Smooth muscle cell (in vitro differentiated cells): Measurements from ENCODE around the gene ACLY. TPM values are rescaled to one million over a fixed set of nuclear protein-coding genes. Genes with fewer than 3 reads are reported as not detected.

Source experiments
- DNase-seq: peaks from one replicate; lab custom pipeline; 2025; ENCODE audit not compliant: unreplicated experiment; lab: John Stamatoyannopoulos, UW
- H2AFZ ChIP-seq: fragments of 200-600 bp; sonication (generic); 2 replicates; pipeline ENCODE4 v1.6.0; 2016; ENCODE audit warnings: antibody characterized with exemption, low read depth, mild to moderate bottlenecking
- H3F3A ChIP-seq: fragments of 200-600 bp; sonication (generic); 2 replicates; pipeline ENCODE4 v1.6.0; 2017; ENCODE audit warnings: antibody characterized with exemption, low read depth
- H3K27ac ChIP-seq: fragments of 200-600 bp; sonication (generic); 2 replicates; pipeline ENCODE4 v1.5.1; 2016; ENCODE audit warnings: low read depth, mild to moderate bottlenecking
- H3K27me3 ChIP-seq: fragments of 200-600 bp; sonication (generic); 2 replicates; pipeline ENCODE4 v1.6.1; 2016; ENCODE audit warnings: low read depth, mild to moderate bottlenecking
- H3K36me3 ChIP-seq: fragments of 200-600 bp; sonication (generic); 2 replicates; pipeline ENCODE4 v1.5.1; 2016; ENCODE audit warnings: low read depth
- H3K4me1 ChIP-seq: fragments of 200-600 bp; sonication (generic); 2 replicates; pipeline ENCODE4 v1.5.1; 2016; ENCODE audit warnings: low read depth
- H3K4me2 ChIP-seq: fragments of 200-600 bp; sonication (generic); 2 replicates; pipeline ENCODE4 v1.6.0; 2016; ENCODE audit warnings: mild to moderate bottlenecking
- H3K4me3 ChIP-seq: fragments of 200-600 bp; sonication (generic); 2 replicates; pipeline ENCODE4 v1.5.1; 2016; ENCODE audit warnings: mild to moderate bottlenecking
- H3K79me2 ChIP-seq: fragments of 200-600 bp; sonication (generic); 2 replicates; pipeline ENCODE4 v1.6.0; 2016; ENCODE audit warnings: low read depth, mild to moderate bottlenecking
- H3K9ac ChIP-seq: fragments of 200-600 bp; sonication (generic); 2 replicates; pipeline ENCODE4 v1.6.0; 2016; ENCODE audit warnings: low read depth
- H3K9me3 ChIP-seq: fragments of 200-600 bp; sonication (generic); replicated peaks from 2 replicates; pipeline ENCODE4 v1.5.1; 2016; ENCODE audit warnings: low read depth
- H4K20me1 ChIP-seq: fragments of 200-600 bp; sonication (generic); 2 replicates; pipeline ENCODE4 v1.6.0; 2016; ENCODE audit warnings: low read depth
- CTCF ChIP-seq: fragments of 200-600 bp; sonication (generic); IDR thresholded peaks from 2 replicates; pipeline ENCODE4 v1.5.1; 2017; ENCODE audit warnings: borderline replicate concordance, mild to moderate bottlenecking, antibody characterized with exemption; ENCODE audit not compliant: insufficient read depth, poor library complexity, severe bottlenecking
- WGBS: methylation state at CpG from one replicate; pipeline ENCODE4 v1.1.7; 2016; ENCODE audit warnings: low lambda C conversion rate; 5-methylcytosine and 5-hydroxymethylcytosine counted together
- polyA plus RNA-seq: library from polyadenylated mRNA; unstranded; fragments of >200 nt; fragmentation: Nextera tagmentation; extraction: Ambion mirVana; gene quantifications from 2 replicates; pipeline ENCODE4 v1.2.1, GENCODE V29; 2016
- total RNA-seq: library from RNA; depleted of rRNA; stranded (reverse); fragments of >200 nt; gene quantifications from 2 replicates; pipeline ENCODE4 v1.2.3, GENCODE V29; 2014

The ACLY gene
- total and polyA plus RNA-seq, 2 experiments from 2014 or later: 172 to 188 TPM

- peaks cover 82% of the 10 kb centered on the region for H3K79me2 ChIP-seq
- H3K4me3 ChIP-seq: no peak overlapping the region
- peak overlapping the region; percentile 97 for H3K27ac ChIP-seq
- H3K4me2 ChIP-seq: peak overlapping the region; percentile 93
- DNase-seq: no peak
- TF ChIP-seq CTCF: no peak
- peaks cover 74% of the 10 kb centered on the region for H4K20me1 ChIP-seq
- H3K36me3 ChIP-seq: no peaks in the 10 kb centered on the region
- 70% methylated on average over 6 of the region's 6 CpGs for WGBS
- H3K27me3 ChIP-seq: no peaks in the 10 kb centered on the region
- peaks cover 34% of the 10 kb centered on the region for H3K4me1 ChIP-seq
- no peaks in the 10 kb centered on the region for H3K9me3 ChIP-seq
- peaks cover 27% of the 10 kb centered on the region for H3F3A ChIP-seq
- H3K9ac ChIP-seq: peak overlapping the region; percentile 25
- no peak overlapping the region for H2AFZ ChIP-seq
Observed at GRCh38 chr17:41914358-41914766, 4.4 kb downstream of the ACLY start.

GRCh38 chr17:41913798-41914197 is 5.0 kb downstream of the ACLY start:
- no peak overlapping the region for H3K9ac ChIP-seq
- no peak overlapping the region for H2AFZ ChIP-seq
- no peaks in the 10 kb centered on the region for H3K27me3 ChIP-seq
- no peak for DNase-seq
- H3K4me3 ChIP-seq: no peak overlapping the region
- H3K9me3 ChIP-seq: no peaks in the 10 kb centered on the region
- H4K20me1 ChIP-seq: peaks cover 74% of the 10 kb centered on the region
- 81% methylated on average over 4 of the region's 4 CpGs for WGBS
- peaks cover 87% of the 10 kb centered on the region for H3K79me2 ChIP-seq
- H3K4me1 ChIP-seq: peaks cover 34% of the 10 kb centered on the region
- no peak overlapping the region for H3K4me2 ChIP-seq
- H3K27ac ChIP-seq: peak overlapping the region; percentile 97
- no peak for TF ChIP-seq CTCF
- no peaks in the 10 kb centered on the region for H3K36me3 ChIP-seq
- peaks cover 27% of the 10 kb centered on the region for H3F3A ChIP-seq

- Histone ChIP-seq H4K20me1 (peaks cover 73% of the 10 kb centered on the region), H3K4me2 (no peak overlapping the region), H3K36me3 (no peaks in the 10 kb centered on the region), H3K4me3 (no peak overlapping the region), H3K9me3 (no peaks in the 10 kb centered on the region), H3K79me2 (peaks cover 82% of the 10 kb centered on the region), H3K9ac (no peak overlapping the region), H3K4me1 (peaks cover 34% of the 10 kb centered on the region), H3F3A (peaks cover 27% of the 10 kb centered on the region), H2AFZ (no peak overlapping the region), H3K27me3 (no peaks in the 10 kb centered on the region), H3K27ac (peak overlapping the region; percentile 97)
- no peak for DNase-seq
- WGBS: 90% methylated on average over 1 of the region's 1 CpG
- no peak for TF ChIP-seq CTCF
Observed at GRCh38 chr17:41912925-41913324, 5.8 kb downstream of the ACLY start.

GRCh38 chr17:41910701-41911391 is 7.9 kb downstream of the ACLY start:
- H2AFZ ChIP-seq: no peak overlapping the region
- peaks cover 24% of the 10 kb centered on the region for H3K4me1 ChIP-seq
- no peak overlapping the region for H3K4me2 ChIP-seq
- peak overlapping the region; percentile 97 for H3K27ac ChIP-seq
- no peaks in the 10 kb centered on the region for H3K36me3 ChIP-seq
- DNase-seq: peak; percentile 52
- WGBS: 52% methylated on average over 13 of the region's 13 CpGs
- H3K4me3 ChIP-seq: no peak overlapping the region
- no peaks in the 10 kb centered on the region for H3K27me3 ChIP-seq
- peaks cover 24% of the 10 kb centered on the region for H3F3A ChIP-seq
- H3K79me2 ChIP-seq: peaks cover 62% of the 10 kb centered on the region
- peak overlapping the region; percentile 70 for H3K9ac ChIP-seq
- no peak for TF ChIP-seq CTCF
- peaks cover 71% of the 10 kb centered on the region for H4K20me1 ChIP-seq
- no peaks in the 10 kb centered on the region for H3K9me3 ChIP-seq
